HepG2 (cell line): ENCODE results near the gene TPGS1. TPM values are rescaled to one million over a fixed set of nuclear protein-coding genes. Genes with fewer than 3 reads are reported as not detected.

Experiments
- ARNT2 ChIP-seq: sonication (generic); formaldehyde crosslinking; IDR thresholded peaks from 2 replicates; pipeline ENCODE4 v1.8.0; 2022; ENCODE audit warnings: mild to moderate bottlenecking, low read depth, missing genetic modification reagents, moderate library complexity
- CCDC6 ChIP-seq: sonication (generic); formaldehyde crosslinking; IDR thresholded peaks from 2 replicates; pipeline ENCODE4 v1.8.1; 2022; ENCODE audit warnings: mild to moderate bottlenecking, missing genetic modification reagents, moderate library complexity
- E2F2 ChIP-seq: sonication (generic); formaldehyde crosslinking; IDR thresholded peaks from 2 replicates; pipeline ENCODE4 v1.4.0; 2020; ENCODE audit warnings: missing genetic modification reagents, borderline replicate concordance
- HMGXB4 ChIP-seq, 2 experiments: sonication (generic) in 1 of 2; formaldehyde crosslinking in 1 of 2; IDR thresholded peaks; 2 replicates each; pipeline versions ENCODE4 v1.4.0 to v1.6.1; 2018 to 2020; ENCODE audit warnings: missing genetic modification reagents in 2 of 2, borderline replicate concordance in 1 of 2, low read depth in 1 of 2, mild to moderate bottlenecking in 1 of 2, missing biosample characterization in 1 of 2
- KDM6A ChIP-seq: IDR thresholded peaks from 2 replicates; pipeline ENCODE4 v1.6.1; 2016; ENCODE audit warnings: low read depth
- MLXIP ChIP-seq: sonication (generic); formaldehyde crosslinking; IDR thresholded peaks from 2 replicates; pipeline ENCODE4 v1.9.0; 2021; ENCODE audit warnings: missing genetic modification reagents, borderline replicate concordance
- ONECUT2 ChIP-seq: sonication (generic); formaldehyde crosslinking; IDR thresholded peaks from 2 replicates; pipeline ENCODE4 v1.4.0; 2020; ENCODE audit warnings: missing genetic modification reagents
- SMYD3 ChIP-seq: sonication (generic); formaldehyde crosslinking; IDR thresholded peaks from 2 replicates; pipeline ENCODE4 v1.8.1; 2023; ENCODE audit warnings: mild to moderate bottlenecking, missing genetic modification reagents
- ZNF142 ChIP-seq: sonication (generic); formaldehyde crosslinking; IDR thresholded peaks from 2 replicates; pipeline ENCODE4 v1.4.0; 2020; ENCODE audit warnings: missing genetic modification reagents
- ZNF430 ChIP-seq: sonication (generic); formaldehyde crosslinking; IDR thresholded peaks from 2 replicates; pipeline ENCODE4 v1.9.0; 2021; ENCODE audit warnings: mild to moderate bottlenecking, missing genetic modification reagents
- ZNF616 ChIP-seq: sonication (generic); formaldehyde crosslinking; IDR thresholded peaks from 2 replicates; pipeline ENCODE4 v1.5.0; 2020; ENCODE audit warnings: low read depth, mild to moderate bottlenecking, missing genetic modification reagents
- polyA plus RNA-seq, 8 experiments: library from polyadenylated mRNA; depleted of rRNA in 3 of 8; stranded (reverse) in 7 of 8; unstranded in 1 of 8; fragments of >200 nt; fragmentation: Illumina TruSeq in 4 of 8; extraction: Trizol in 4 of 8; gene quantifications; 2 replicates each; pipeline versions ENCODE4 v1.2.1 to v1.2.3, GENCODE V29; 2011 to 2016; ENCODE audit warnings: low read depth in 4 of 8, missing spikeins in 1 of 8, mixed read lengths in 1 of 8; ENCODE audit not compliant: insufficient read depth in 1 of 8
- total RNA-seq, 5 experiments: library from RNA; depleted of rRNA; stranded (reverse); fragments of >200 nt; fragmentation: Illumina TruSeq; extraction: Trizol; gene quantifications; 2 replicates each; pipeline ENCODE4 v1.2.3, GENCODE V29; 2016; ENCODE audit warnings: low read depth in 1 of 5
- TF ChIP-seq, protein P1 (sequence below): sonication (generic); formaldehyde crosslinking; IDR thresholded peaks from 2 replicates; pipeline ENCODE4 v1.8.1; 2023; ENCODE audit warnings: mild to moderate bottlenecking, missing genetic modification reagents, borderline replicate concordance
- TF ChIP-seq, protein P2 (sequence below): sonication (generic); formaldehyde crosslinking; IDR thresholded peaks from 2 replicates; pipeline ENCODE4 v1.4.0; 2020; ENCODE audit warnings: mild to moderate bottlenecking, missing genetic modification reagents

The TPGS1 gene
- total and polyA plus RNA-seq, 2 of the 13 experiments (the other 11 are each of a cell fraction or from before 2014, with no cell fraction given) = 1.1 to 6.2 TPM

- no peak for TF ChIP-seq ZNF142 (CRISPR knock-in tag)
- TF ChIP-seq ONECUT2 (CRISPR knock-in tag) = no peak
- TF ChIP-seq, protein P1, sequence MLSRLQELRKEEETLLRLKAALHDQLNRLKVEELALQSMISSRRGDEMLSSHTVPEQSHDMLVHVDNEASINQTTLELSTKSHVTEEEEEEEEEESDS (CRISPR knock-in tag) = no peak
- no peak for TF ChIP-seq KDM6A (CRISPR knock-in tag)
- no peak for TF ChIP-seq ZNF616 (CRISPR knock-in tag)
- TF ChIP-seq HMGXB4 (CRISPR knock-in tag; IDR thresholded peaks at IDR 0.05; ENCODE audit: borderline replicate concordance in 1 of 2, low read depth in 1 of 2) = peak in 1 of 2 experiments; percentile 40; a peak in 1 of 4 replicates
- TF ChIP-seq ARNT2 (CRISPR knock-in tag) = peak; percentile 3; the same call in 1 of the 2 replicates
- no peak for TF ChIP-seq E2F2 (CRISPR knock-in tag)
- no peak for TF ChIP-seq MLXIP (CRISPR knock-in tag)
- 0 out of 2 replicates have a peak, but pooled peaks have one; percentile 23 for TF ChIP-seq ZNF430 (CRISPR knock-in tag)
- no peak; the same call in none of the 2 replicates for TF ChIP-seq CCDC6 (CRISPR knock-in tag)
- TF ChIP-seq, protein P2, sequence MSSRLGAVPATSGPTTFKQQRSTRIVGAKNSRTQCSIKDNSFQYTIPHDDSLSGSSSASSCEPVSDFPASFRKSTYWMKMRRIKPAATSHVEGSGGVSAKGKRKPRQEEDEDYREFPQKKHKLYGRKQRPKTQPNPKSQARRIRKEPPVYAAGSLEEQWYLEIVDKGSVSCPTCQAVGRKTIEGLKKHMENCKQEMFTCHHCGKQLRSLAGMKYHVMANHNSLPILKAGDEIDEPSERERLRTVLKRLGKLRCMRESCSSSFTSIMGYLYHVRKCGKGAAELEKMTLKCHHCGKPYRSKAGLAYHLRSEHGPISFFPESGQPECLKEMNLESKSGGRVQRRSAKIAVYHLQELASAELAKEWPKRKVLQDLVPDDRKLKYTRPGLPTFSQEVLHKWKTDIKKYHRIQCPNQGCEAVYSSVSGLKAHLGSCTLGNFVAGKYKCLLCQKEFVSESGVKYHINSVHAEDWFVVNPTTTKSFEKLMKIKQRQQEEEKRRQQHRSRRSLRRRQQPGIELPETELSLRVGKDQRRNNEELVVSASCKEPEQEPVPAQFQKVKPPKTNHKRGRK (CRISPR knock-in tag) = no peak
- no peak for TF ChIP-seq SMYD3 (CRISPR knock-in tag)
These were observed 17.7 kb upstream of the TPGS1 start (continued) for GRCh38 chr19:489418-490196.
